IMR-90 (cell line): ENCODE results near the gene PCDHGA2. TPM values are rescaled to one million over a fixed set of nuclear protein-coding genes. Genes with fewer than 3 reads are reported as not detected.

Source experiments
- ATAC-seq: fragments of 200-7000 bp; cut with Tn5 transposase; 2 replicates; pipeline ENCODE4 v1.9.1; 2020; ENCODE audit warnings: low read depth, mild to moderate bottlenecking, moderate library complexity
- BruUV-seq: library from RNA; stranded (reverse); fragments of 400-500 nt; replicated peaks from 2 replicates; lab custom pipeline; 2021; lab: Mats Ljungman, UMichigan
- CTCF ChIA-PET: fragments of 300-600 bp; formaldehyde crosslinking; extraction: SDS; loops from one replicate; lab custom pipeline; 2021; ENCODE audit warnings: antibody characterized with exemption; lab: Yijun Ruan, JAX
- POLR2A ChIA-PET: fragments of 300-600 bp; sonication (Branson Sonifier 250); formaldehyde crosslinking; loops from one replicate; lab custom pipeline; 2022; ENCODE audit warnings: antibody characterized with exemption; ENCODE audit not compliant: unreplicated experiment; lab: Charles Lee
- DNase-seq: peaks from one replicate; pipeline ENCODE4 v3.0.0; 2013
- H2AFZ ChIP-seq: replicated peaks from 2 replicates; pipeline ENCODE3; 2013; ENCODE audit warnings: low read length, mild to moderate bottlenecking; ENCODE audit not compliant: poor library complexity
- H2AK5ac ChIP-seq: 2 replicates; pipeline ENCODE4 v1.6.1; 2013; ENCODE audit warnings: low read depth, low read length, inconsistent platforms
- H2AK9ac ChIP-seq: replicated peaks from 2 replicates; pipeline ENCODE3; 2013; ENCODE audit warnings: mild to moderate bottlenecking, low read depth, low read length, moderate library complexity; ENCODE audit not compliant: poor library complexity
- H2BK120ac ChIP-seq: 2 replicates; pipeline ENCODE4 v1.6.1; 2013; ENCODE audit warnings: low read depth, low read length, inconsistent platforms
- H2BK15ac ChIP-seq: 3 replicates; pipeline ENCODE4 v1.6.1; 2013; ENCODE audit warnings: low read depth, low read length, inconsistent platforms
- H2BK20ac ChIP-seq: 2 replicates; pipeline ENCODE4 v1.6.1; 2013; ENCODE audit warnings: low read depth, mild to moderate bottlenecking, inconsistent platforms, low read length, moderate library complexity
- H2BK5ac ChIP-seq: 2 replicates; pipeline ENCODE4 v1.6.1; 2013; ENCODE audit warnings: mild to moderate bottlenecking, low read depth, low read length, inconsistent platforms; ENCODE audit not compliant: poor library complexity, severe bottlenecking
- H3K14ac ChIP-seq: replicated peaks from 2 replicates; pipeline ENCODE4 v1.6.1; 2013; ENCODE audit warnings: low read depth, low read length, inconsistent platforms
- H3K18ac ChIP-seq: 2 replicates; pipeline ENCODE4 v1.6.1; 2013; ENCODE audit warnings: low read depth, low read length, control low read depth
- H3K23ac ChIP-seq: 2 replicates; pipeline ENCODE4 v1.6.1; 2013; ENCODE audit warnings: low read depth, low read length, inconsistent platforms
- H3K27ac ChIP-seq: 2 replicates; pipeline ENCODE4 v1.5.1; 2013; ENCODE audit warnings: mild to moderate bottlenecking, control low read depth, low read length; ENCODE audit not compliant: insufficient read depth
- H3K27me3 ChIP-seq: 2 replicates; pipeline ENCODE4 v1.6.1; 2013; ENCODE audit warnings: low read length; ENCODE audit not compliant: control insufficient read depth, insufficient read depth
- H3K36me3 ChIP-seq: 2 replicates; pipeline ENCODE4 v1.6.1; 2013; ENCODE audit warnings: low read length, mixed read lengths; ENCODE audit not compliant: control insufficient read depth, insufficient read depth
- H3K4ac ChIP-seq: 2 replicates; pipeline ENCODE4 v1.6.1; 2013; ENCODE audit warnings: low read depth, low read length, inconsistent platforms
- H3K4me1 ChIP-seq: 2 replicates; pipeline ENCODE4 v1.6.1; 2013; ENCODE audit warnings: low read length, mixed read lengths; ENCODE audit not compliant: control insufficient read depth, insufficient read depth
- H3K4me2 ChIP-seq: 2 replicates; pipeline ENCODE4 v1.6.1; 2013; ENCODE audit warnings: low read depth, mild to moderate bottlenecking, control low read depth, low read length, moderate library complexity
- H3K4me3 ChIP-seq: 2 replicates; pipeline ENCODE4 v1.5.1; 2013; ENCODE audit warnings: low read depth, mild to moderate bottlenecking, control low read depth, low read length, moderate library complexity; ENCODE audit not compliant: insufficient read depth
- H3K56ac ChIP-seq: 2 replicates; pipeline ENCODE4 v1.6.1; 2013; ENCODE audit warnings: low read length, inconsistent platforms; ENCODE audit not compliant: insufficient read depth; ENCODE audit errors: extremely low read depth
- H3K79me1 ChIP-seq, 2 experiments: 2 replicates each; pipeline ENCODE4 v1.6.1; 2013; ENCODE audit warnings: low read length in 2 of 2, inconsistent platforms in 1 of 2, low read depth in 1 of 2
- H3K9ac ChIP-seq: 2 replicates; pipeline ENCODE4 v1.6.1; 2013; ENCODE audit warnings: low read depth, low read length, control low read depth
- H3K9me1 ChIP-seq: 2 replicates; pipeline ENCODE4 v1.6.1; 2013; ENCODE audit warnings: low read length, inconsistent platforms; ENCODE audit not compliant: insufficient read depth
- H3K9me3 ChIP-seq: 2 replicates; pipeline ENCODE4 v1.6.1; 2013; ENCODE audit warnings: low read length; ENCODE audit not compliant: control insufficient read depth, insufficient read depth
- H4K20me1 ChIP-seq: 2 replicates; pipeline ENCODE4 v1.6.1; 2013; ENCODE audit warnings: low read length, inconsistent platforms; ENCODE audit not compliant: insufficient read depth
- H4K5ac ChIP-seq: 2 replicates; pipeline ENCODE4 v1.6.1; 2013; ENCODE audit warnings: mild to moderate bottlenecking, low read depth, low read length, control low read depth
- H4K8ac ChIP-seq, 2 experiments: 2 replicates each; pipeline ENCODE4 v1.6.1; 2013; ENCODE audit warnings: low read depth in 2 of 2, low read length in 2 of 2, control low read depth in 1 of 2, inconsistent platforms in 1 of 2
- H4K91ac ChIP-seq: 2 replicates; pipeline ENCODE4 v1.6.1; 2013; ENCODE audit warnings: low read depth, low read length, inconsistent platforms; ENCODE audit not compliant: insufficient read depth
- CHD1 ChIP-seq: IDR thresholded peaks from 2 replicates; pipeline ENCODE4 v1.6.1; 2012; ENCODE audit warnings: low read depth, low read length, improper control_type of control experiment
- MAFK ChIP-seq: IDR thresholded peaks from 2 replicates; pipeline ENCODE4 v1.6.1; 2012; ENCODE audit warnings: low read depth, low read length, improper control_type of control experiment
- MAZ ChIP-seq: IDR thresholded peaks from 2 replicates; pipeline ENCODE4 v1.6.1; 2012; ENCODE audit warnings: low read depth, mild to moderate bottlenecking, low read length, improper control_type of control experiment, moderate library complexity, borderline replicate concordance
- MXI1 ChIP-seq: IDR thresholded peaks from 2 replicates; pipeline ENCODE4 v1.6.1; 2012; ENCODE audit warnings: low read depth, mild to moderate bottlenecking, low read length, moderate library complexity, borderline replicate concordance
- NFE2L2 ChIP-seq: fragments of 150-350 bp; IDR thresholded peaks from 2 replicates; pipeline ENCODE4 v1.6.1; 2016; ENCODE audit warnings: low read depth, mild to moderate bottlenecking, low read length
- POLR2A ChIP-seq: IDR thresholded peaks from 2 replicates; pipeline ENCODE4 v1.6.1; 2012; ENCODE audit warnings: mild to moderate bottlenecking, low read depth, low read length
- RCOR1 ChIP-seq: IDR thresholded peaks from 2 replicates; pipeline ENCODE4 v1.6.1; 2012; ENCODE audit warnings: mild to moderate bottlenecking, low read length, improper control_type of control experiment; ENCODE audit not compliant: insufficient replicate concordance
- WGBS, 2 experiments: methylation state at CpG; one replicate each; pipeline versions ENCODE4 v1.1.5 to v1.1.7; 2013; ENCODE audit warnings: missing lambda C conversion rate in 2 of 2; ENCODE audit not compliant: insufficient read length in 1 of 2; ENCODE audit errors: extremely low coverage in 2 of 2; 5-methylcytosine and 5-hydroxymethylcytosine counted together
- dilution Hi-C: fragments of 300-500 bp; cut with HindIII; formaldehyde crosslinking; loops from one replicate; pipeline ENCODE4 v1.14.3; 2018; ENCODE audit warnings: low sequenced_read_pairs; ENCODE audit not compliant: unreplicated experiment
- in situ Hi-C: fragments of 300-500 bp; cut with MboI; formaldehyde crosslinking; loops from 3 replicates; pipeline ENCODE4 v1.14.3; 2019; ENCODE audit warnings: low sequenced_read_pairs, inconsistent platforms, mixed read lengths
- intact Hi-C: fragments of 100-400 bp; cut with micrococcal nuclease; formaldehyde crosslinking; loops from 2 replicates; pipeline ENCODE4 v1.10.0; 2022
- polyA plus RNA-seq, 3 experiments: library from polyadenylated mRNA; depleted of rRNA; stranded (reverse); fragments of >200 nt; gene quantifications; 2 replicates each; pipeline ENCODE4 v1.2.3, GENCODE V29; 2012; ENCODE audit warnings: low replicate concordance in 1 of 3
- total RNA-seq: library from RNA; depleted of rRNA; stranded (reverse); fragments of >200 nt; gene quantifications from 2 replicates; pipeline ENCODE4 v1.2.3, GENCODE V29; 2012
- TF ChIP-seq, protein P1 (sequence below): fragments of 150-350 bp; IDR thresholded peaks from 2 replicates; pipeline ENCODE4 v1.6.1; 2017; ENCODE audit warnings: mild to moderate bottlenecking, antibody characterized with exemption, low read length, low read depth
- TF ChIP-seq, protein P2 (sequence below): conservative IDR thresholded peaks from 2 replicates; pipeline ENCODE4 v1.5.1; 2012; ENCODE audit warnings: mild to moderate bottlenecking, low read depth, low read length, improper control_type of control experiment

Gene PCDHGA2
- total and polyA plus RNA-seq, 2 of the 4 experiments (the other 2 are of a cell fraction), result 3.4 to 3.6 TPM

DNA sequence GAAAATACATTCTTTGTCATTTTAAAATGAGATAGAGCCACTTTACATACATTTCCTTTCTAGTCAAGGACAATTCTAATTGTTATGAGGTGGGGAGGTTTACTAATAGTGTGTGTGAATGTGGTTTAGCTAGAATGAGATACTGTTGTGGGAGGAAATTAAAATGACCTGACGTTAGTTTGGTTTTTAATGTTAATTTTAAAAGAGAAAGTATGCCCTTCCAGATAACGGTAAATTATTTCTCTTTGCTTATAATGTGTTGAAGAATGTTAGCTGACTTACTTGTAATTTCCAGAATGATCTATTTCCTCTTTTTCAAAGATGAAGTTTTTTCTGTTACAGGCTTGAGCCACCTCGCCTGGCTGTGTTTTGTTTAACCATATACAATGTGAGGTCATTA, 16.3 kb upstream of the PCDHGA2 start:
- Histone ChIP-seq H3K23ac (no peak overlapping the region), H4K20me1 (peaks cover 7% of the 10 kb centered on the region; the same call in 1 of the 2 replicates), H3K4me2 (no peak overlapping the region), H2BK15ac (no peak overlapping the region), H3K56ac (no peak overlapping the region), H4K8ac (no peak overlapping the region), H3K36me3 (peaks cover 9% of the 10 kb centered on the region), H3K79me1 (peaks cover 10 to 17% of the 10 kb centered on the region in 2 experiments), H3K9ac (no peak overlapping the region), H2BK5ac (no peak overlapping the region), H3K27ac (no peak overlapping the region), H2AK9ac (no peak overlapping the region), H3K27me3 (no peaks in the 10 kb centered on the region), H2AFZ (no peak overlapping the region), H3K18ac (no peak overlapping the region), H3K9me1 (no peaks in the 10 kb centered on the region), H3K4ac (no peak overlapping the region), H2BK120ac (no peak overlapping the region), H3K4me1 (no peaks in the 10 kb centered on the region), H3K4me3 (no peak overlapping the region), H3K9me3 (peaks cover 29% of the 10 kb centered on the region), H2AK5ac (no peak overlapping the region), H3K14ac (no peak overlapping the region), H2BK20ac (no peak overlapping the region), H4K91ac (no peak overlapping the region), H4K5ac (no peak overlapping the region)
- CTCF ChIA-PET, result interaction anchor here (0.6 to 1.4 kb wide), 3 partner anchors 8 to 245 kb away, joined by 3 to 4 read pairs (median 3); partner anchors contain the start of gene PCDHGA1
- no TSS peak for BruUV-seq
- TF ChIP-seq MXI1 (no peak), RCOR1 (no peak), MAFK (no peak), CHD1 (no peak), NFE2L2 (no peak), MAZ (no peak), POLR2A (no peak)
- TF ChIP-seq, protein P1, sequence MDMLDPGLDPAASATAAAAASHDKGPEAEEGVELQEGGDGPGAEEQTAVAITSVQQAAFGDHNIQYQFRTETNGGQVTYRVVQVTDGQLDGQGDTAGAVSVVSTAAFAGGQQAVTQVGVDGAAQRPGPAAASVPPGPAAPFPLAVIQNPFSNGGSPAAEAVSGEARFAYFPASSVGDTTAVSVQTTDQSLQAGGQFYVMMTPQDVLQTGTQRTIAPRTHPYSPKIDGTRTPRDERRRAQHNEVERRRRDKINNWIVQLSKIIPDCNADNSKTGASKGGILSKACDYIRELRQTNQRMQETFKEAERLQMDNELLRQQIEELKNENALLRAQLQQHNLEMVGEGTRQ, result no peak
- TF ChIP-seq, protein P2, sequence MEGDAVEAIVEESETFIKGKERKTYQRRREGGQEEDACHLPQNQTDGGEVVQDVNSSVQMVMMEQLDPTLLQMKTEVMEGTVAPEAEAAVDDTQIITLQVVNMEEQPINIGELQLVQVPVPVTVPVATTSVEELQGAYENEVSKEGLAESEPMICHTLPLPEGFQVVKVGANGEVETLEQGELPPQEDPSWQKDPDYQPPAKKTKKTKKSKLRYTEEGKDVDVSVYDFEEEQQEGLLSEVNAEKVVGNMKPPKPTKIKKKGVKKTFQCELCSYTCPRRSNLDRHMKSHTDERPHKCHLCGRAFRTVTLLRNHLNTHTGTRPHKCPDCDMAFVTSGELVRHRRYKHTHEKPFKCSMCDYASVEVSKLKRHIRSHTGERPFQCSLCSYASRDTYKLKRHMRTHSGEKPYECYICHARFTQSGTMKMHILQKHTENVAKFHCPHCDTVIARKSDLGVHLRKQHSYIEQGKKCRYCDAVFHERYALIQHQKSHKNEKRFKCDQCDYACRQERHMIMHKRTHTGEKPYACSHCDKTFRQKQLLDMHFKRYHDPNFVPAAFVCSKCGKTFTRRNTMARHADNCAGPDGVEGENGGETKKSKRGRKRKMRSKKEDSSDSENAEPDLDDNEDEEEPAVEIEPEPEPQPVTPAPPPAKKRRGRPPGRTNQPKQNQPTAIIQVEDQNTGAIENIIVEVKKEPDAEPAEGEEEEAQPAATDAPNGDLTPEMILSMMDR, result no peak
- POLR2A ChIA-PET, result no interaction called here
- in situ Hi-C loops, result no loop called here
- intact Hi-C loops, result no loop called here
- WGBS, 2 experiments, result 100% methylated on average over 1 of the region's 3 CpGs; no CpG with 5 or more reads in 1 of the 2 experiments
- dilution Hi-C loops, result no loop called here
- DNase-seq (no peak), ATAC-seq (no peak)
